K562 (cell line): Measurements from ENCODE around the gene GALNT7. TPM values are rescaled to one million over a fixed set of nuclear protein-coding genes. Genes with fewer than 3 reads are reported as not detected.

Source experiments
- ATAC-seq: fragments of 200-7000 bp; cut with Tn5 transposase; 3 replicates; pipeline ENCODE4 v1.9.1; 2020; ENCODE audit warnings: moderate library complexity
- BruUV-seq: library from RNA; stranded (reverse); fragments of 400-500 nt; replicated peaks from 2 replicates; lab custom pipeline; 2021; lab: Mats Ljungman, UMichigan
- CTCF ChIA-PET: fragments of 300-600 bp; formaldehyde crosslinking; extraction: SDS; loops from one replicate; lab custom pipeline; 2021; ENCODE audit warnings: low intra/inter-chr PET ratio; lab: Yijun Ruan, JAX
- POLR2A ChIA-PET: fragments of 300-600, 350-650 bp; sonication (Branson Sonifier 250); formaldehyde crosslinking; extraction: SDS; loops from one replicate; lab custom pipeline; 2021; ENCODE audit warnings: antibody characterized with exemption, inconsistent platforms; lab: Yijun Ruan, JAX
- DNase-seq, 4 experiments: peaks; one replicate each; pipeline versions ENCODE4 v3.0.0 to v3.0.0-alpha.2; 2011 to 2018; ENCODE audit warnings: low spot score in 3 of 4, mixed read lengths in 3 of 4; ENCODE audit errors: extremely low read depth in 1 of 4
- FAIRE-seq: peaks from 2 replicates; lab custom pipeline; 2011; peaks lifted over from hg19 to GRCh38; lab: Jason Lieb, UNC
- H2AFZ ChIP-seq: 2 replicates; pipeline ENCODE4 v1.6.0; 2011; ENCODE audit warnings: low read depth, low read length, control low read depth, inconsistent platforms
- H3K27ac ChIP-seq: fragments of 200-600 bp; 3 replicates; pipeline ENCODE4 v1.8.0; 2011; ENCODE audit warnings: low read depth, mild to moderate bottlenecking, control low read depth, inconsistent platforms, low read length, moderate library complexity, mixed read lengths; ENCODE audit errors: extremely low read depth
- H3K27me3 ChIP-seq, 2 experiments: fragments of 300-600 bp in 1 of 2; 2 replicates in 1 of 2; 3 replicates in 1 of 2; pipeline versions ENCODE4 v1.6.0 to v1.8.0; 2011; ENCODE audit warnings: inconsistent platforms in 2 of 2, low read length in 2 of 2, mild to moderate bottlenecking in 1 of 2, mixed read lengths in 1 of 2, moderate library complexity in 1 of 2; ENCODE audit not compliant: control insufficient read depth in 2 of 2, insufficient read depth in 2 of 2
- H3K36me3 ChIP-seq: fragments of 300-600 bp; 3 replicates; pipeline ENCODE4 v1.8.0; 2011; ENCODE audit warnings: mild to moderate bottlenecking, low read length, inconsistent platforms; ENCODE audit not compliant: control insufficient read depth, insufficient read depth
- H3K4me1 ChIP-seq, 2 experiments: fragments of 200-600 bp in 1 of 2; replicated peaks in 1 of 2; 2 replicates in 1 of 2; 3 replicates in 1 of 2; pipeline versions ENCODE4 v1.5.1 to v1.8.0; 2011; ENCODE audit warnings: inconsistent platforms in 2 of 2, low read length in 2 of 2, mild to moderate bottlenecking in 1 of 2, mixed read lengths in 1 of 2, moderate library complexity in 1 of 2; ENCODE audit not compliant: control insufficient read depth in 2 of 2, insufficient read depth in 2 of 2
- H3K4me2 ChIP-seq: 2 replicates; pipeline ENCODE4 v1.6.1; 2011; ENCODE audit warnings: low read length, control low read depth, inconsistent platforms, mixed read lengths; ENCODE audit not compliant: insufficient read depth
- H3K4me3 ChIP-seq: fragments of 200-600 bp; sonication (generic), shearing (Covaris generic); 2 replicates; pipeline ENCODE4 v1.5.1; 2016; ENCODE audit warnings: control low read depth, inconsistent platforms
- H3K79me2 ChIP-seq: fragments of 200-600 bp; 3 replicates; pipeline ENCODE4 v1.8.0; 2011; ENCODE audit warnings: low read length, inconsistent platforms; ENCODE audit not compliant: control insufficient read depth, insufficient read depth
- H3K9ac ChIP-seq, 2 experiments: 2 replicates each; pipeline versions ENCODE4 v1.6.0 to v1.6.1; 2011; ENCODE audit warnings: low read depth in 2 of 2, low read length in 2 of 2, control low read depth in 1 of 2, inconsistent platforms in 1 of 2, mild to moderate bottlenecking in 1 of 2, mixed read lengths in 1 of 2; ENCODE audit not compliant: insufficient read depth in 1 of 2
- H3K9me1 ChIP-seq: one replicate; pipeline ENCODE4 v1.6.0; 2011; ENCODE audit warnings: inconsistent platforms, mild to moderate bottlenecking, low read length, moderate library complexity; ENCODE audit not compliant: control insufficient read depth, insufficient read depth
- H3K9me3 ChIP-seq: replicated peaks from 2 replicates; pipeline ENCODE4 v1.5.1; 2011; ENCODE audit warnings: low read depth, low read length, inconsistent platforms; ENCODE audit not compliant: control insufficient read depth, insufficient read depth
- H4K20me1 ChIP-seq: replicated peaks from 2 replicates; pipeline ENCODE4 v1.6.1; 2011; ENCODE audit warnings: low read length, inconsistent platforms, mixed read lengths; ENCODE audit not compliant: control insufficient read depth, insufficient read depth
- CEBPG ChIP-seq, 3 experiments: fragments of 200-800 bp in 1 of 3; sonication (Bioruptor generic) in 1 of 3; sonication (generic) in 1 of 3; formaldehyde crosslinking in 1 of 3; IDR thresholded peaks in 2 of 3; conservative IDR thresholded peaks in 1 of 3; 2 replicates each; pipeline versions ENCODE4 v1.6.1 to v1.8.0; 2016 to 2022; ENCODE audit warnings: missing compliant biosample characterization in 2 of 3, missing genetic modification characterization in 2 of 3, mild to moderate bottlenecking in 1 of 3, missing genetic modification reagents in 1 of 3
- MXI1 ChIP-seq: IDR thresholded peaks from 2 replicates; pipeline ENCODE4 v1.6.1; 2011; ENCODE audit warnings: low read depth, mild to moderate bottlenecking, improper control_type of control experiment, low read length
- PML ChIP-seq: IDR thresholded peaks from 2 replicates; pipeline ENCODE4 v1.6.1; 2012; ENCODE audit warnings: low read length, inconsistent platforms
- SETDB1 ChIP-seq: IDR thresholded peaks from one replicate; pipeline ENCODE4 v1.6.1; 2012; ENCODE audit warnings: low read length, control low read depth, inconsistent platforms
- STAT5A ChIP-seq: IDR thresholded peaks from 2 replicates; pipeline ENCODE4 v1.6.1; 2012; ENCODE audit warnings: low read length, inconsistent platforms, borderline replicate concordance
- WGBS: fragments of 100-300 bp; shearing (Covaris generic); methylation state at CpG from one replicate; pipeline ENCODE4 v1.1.6; 2016; ENCODE audit warnings: low coverage, mixed read lengths; ENCODE audit not compliant: insufficient coverage; ENCODE audit errors: missing lambda C conversion rate; 5-methylcytosine and 5-hydroxymethylcytosine counted together
- in situ Hi-C: fragments of 300-500 bp; cut with MboI; formaldehyde crosslinking; loops from 4 replicates; pipeline ENCODE4 v1.15.0; 2018; ENCODE audit warnings: inconsistent platforms, mixed read lengths
- intact Hi-C: fragments of 100-400 bp; cut with micrococcal nuclease; formaldehyde crosslinking; loops from 2 replicates; pipeline ENCODE4 v1.14.2; 2022
- polyA plus RNA-seq, 8 experiments: library from polyadenylated mRNA; depleted of rRNA in 4 of 8; stranded (reverse) in 5 of 8; unstranded in 3 of 8; fragments of >200 nt; fragmentation: Nextera tagmentation in 2 of 8; fragmentation: Illumina TruSeq in 1 of 8; extraction: Ambion mirVana in 2 of 8; extraction: Trizol in 1 of 8; gene quantifications; 2 replicates each; pipeline versions ENCODE4 v1.2.1 to v1.2.3, GENCODE V29; 2011 to 2014; ENCODE audit warnings: inconsistent platforms in 1 of 8, missing spikeins in 1 of 8
- total RNA-seq, 7 experiments: library from RNA; depleted of rRNA in 6 of 7; stranded (reverse); fragments of >200 nt in 6 of 7; fragmentation: Illumina TruSeq in 2 of 7; extraction: Trizol in 2 of 7; gene quantifications; 2 replicates each; pipeline versions ENCODE4 v1.2.1 to v1.2.3, GENCODE V29; 2011 to 2021; ENCODE audit warnings: low replicate concordance in 1 of 7
- TF ChIP-seq, protein P1 (sequence below): fragments of 450-650 bp; formaldehyde crosslinking; IDR thresholded peaks from 2 replicates; pipeline ENCODE4 v1.4.0; 2022; ENCODE audit warnings: missing genetic modification characterization
- TF ChIP-seq, protein P2 (sequence below), 2 experiments: fragments of 450-650 bp in 1 of 2; sonication (generic) in 1 of 2; formaldehyde crosslinking in 1 of 2; IDR thresholded peaks in 1 of 2; conservative IDR thresholded peaks in 1 of 2; 2 replicates each; pipeline versions ENCODE4 v1.6.1 to v1.8.1; 2016 to 2023; ENCODE audit warnings: mild to moderate bottlenecking in 2 of 2, moderate library complexity in 2 of 2, inconsistent platforms in 1 of 2, missing genetic modification reagents in 1 of 2

The GALNT7 gene
- total and polyA plus RNA-seq, 9 of the 15 experiments (the other 6 are each of a cell fraction or from before 2014, with no cell fraction given): 16.7 to 38.7 (median 31.1) TPM

DNA sequence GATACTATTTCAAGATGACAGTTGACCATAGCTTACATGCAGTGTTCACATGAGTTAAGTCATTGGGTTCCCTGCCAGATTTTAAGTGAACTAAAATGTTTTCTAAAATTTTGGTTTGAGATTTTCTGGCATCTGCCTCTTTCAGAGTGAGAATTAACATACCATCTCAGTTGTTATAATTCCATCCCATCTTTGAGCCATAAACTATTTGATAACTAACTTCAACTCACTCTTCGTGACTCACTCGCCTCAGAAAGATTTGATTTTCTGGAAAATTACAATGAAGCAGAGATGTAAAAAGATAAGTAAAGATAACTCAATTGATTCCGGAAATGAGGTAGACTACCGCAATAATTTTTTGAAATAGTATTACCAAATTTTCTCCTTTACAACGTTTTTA is 103.7 kb downstream of the GALNT7 start:
- H3K9me1 ChIP-seq: no peaks in the 10 kb centered on the region
- POLR2A ChIA-PET: no interaction called here
- CTCF ChIA-PET: no interaction called here
- no peaks in the 10 kb centered on the region for H3K27me3 ChIP-seq
- peaks cover 0 to 14% of the 10 kb centered on the region in 2 experiments; a peak in 4 of 5 replicates for H3K4me1 ChIP-seq
- H3K4me3 ChIP-seq: no peak overlapping the region
- DNase-seq (no peak), ATAC-seq (no peak), FAIRE-seq (no peak)
- H3K36me3 ChIP-seq: no peaks in the 10 kb centered on the region
- 83% methylated on average over 5 of the region's 5 CpGs for WGBS
- H3K27ac ChIP-seq: no peak overlapping the region
- no peak overlapping the region for H2AFZ ChIP-seq
- peaks cover 56% of the 10 kb centered on the region for H3K79me2 ChIP-seq
- no peaks in the 10 kb centered on the region for H3K9me3 ChIP-seq
- intact Hi-C loops: no loop called here
- in situ Hi-C loops: no loop called here
- H4K20me1 ChIP-seq: 0 out of 2 replicates have a peak, but pooled peaks cover 3% of the 10 kb centered on the region
- no peak overlapping the region for H3K9ac ChIP-seq
- no TSS peak for BruUV-seq
- TF ChIP-seq, protein P1, sequence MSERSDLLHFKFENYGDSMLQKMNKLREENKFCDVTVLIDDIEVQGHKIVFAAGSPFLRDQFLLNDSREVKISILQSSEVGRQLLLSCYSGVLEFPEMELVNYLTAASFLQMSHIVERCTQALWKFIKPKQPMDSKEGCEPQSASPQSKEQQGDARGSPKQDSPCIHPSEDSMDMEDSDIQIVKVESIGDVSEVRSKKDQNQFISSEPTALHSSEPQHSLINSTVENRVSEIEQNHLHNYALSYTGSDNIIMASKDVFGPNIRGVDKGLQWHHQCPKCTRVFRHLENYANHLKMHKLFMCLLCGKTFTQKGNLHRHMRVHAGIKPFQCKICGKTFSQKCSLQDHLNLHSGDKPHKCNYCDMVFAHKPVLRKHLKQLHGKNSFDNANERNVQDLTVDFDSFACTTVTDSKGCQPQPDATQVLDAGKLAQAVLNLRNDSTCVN (CRISPR knock-in tag): no peak
- TF ChIP-seq SETDB1: no peak
- H3K4me2 ChIP-seq: no peak overlapping the region

DNA sequence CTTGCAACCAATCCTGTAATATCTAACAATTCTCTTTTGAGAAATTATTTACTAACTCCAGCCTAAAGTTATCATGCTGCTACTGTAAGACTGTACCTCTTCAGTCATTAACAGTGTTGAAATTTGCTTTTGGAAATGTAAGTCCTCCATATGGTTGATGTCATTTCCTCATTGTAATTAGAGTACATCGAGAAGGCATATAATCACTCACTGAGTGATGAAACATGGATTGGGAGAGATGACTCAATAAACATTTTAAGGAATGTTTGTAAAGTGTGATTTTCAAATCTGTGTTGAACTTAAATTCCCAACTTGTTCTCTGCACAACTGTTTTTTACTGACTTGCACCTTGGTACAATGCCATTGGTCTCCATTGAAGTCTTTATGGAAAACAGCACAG is 104.4 kb downstream of the GALNT7 start:
- CTCF ChIA-PET: no interaction called here
- no TSS peak for BruUV-seq
- WGBS: 58% methylated on average over 1 of the region's 1 CpG

More for the DNA sequence above, 104.4 kb downstream of the GALNT7 start:
- POLR2A ChIA-PET: no interaction called here
- TF ChIP-seq, protein P2, sequence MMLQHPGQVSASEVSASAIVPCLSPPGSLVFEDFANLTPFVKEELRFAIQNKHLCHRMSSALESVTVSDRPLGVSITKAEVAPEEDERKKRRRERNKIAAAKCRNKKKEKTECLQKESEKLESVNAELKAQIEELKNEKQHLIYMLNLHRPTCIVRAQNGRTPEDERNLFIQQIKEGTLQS (IDR thresholded peaks at IDR 0.05): peak; percentile 42; the same call in 1 of the 2 replicates
- TF ChIP-seq, protein P2 (CRISPR knock-in tag; conservative IDR thresholded peaks at IDR 0.05): no peak
- TF ChIP-seq PML: no peak
- no peak for TF ChIP-seq CEBPG (CRISPR knock-in tag; IDR thresholded peaks at IDR 0.05)
- TF ChIP-seq CEBPG (tag; conservative IDR thresholded peaks at IDR 0.05 in 1 of 2, IDR thresholded peaks at IDR 0.05 in 1 of 2): peak in 1 of 2 experiments; percentile 33; a peak in 1 of 4 replicates
- TF ChIP-seq MXI1: no peak
- TF ChIP-seq STAT5A: no peak
- FAIRE-seq (peak; percentile 19), ATAC-seq (no peak), DNase-seq (no peak)
- H4K20me1 ChIP-seq: 0 out of 2 replicates have a peak, but pooled peaks cover 3% of the 10 kb centered on the region
- H3K9me3 ChIP-seq: no peaks in the 10 kb centered on the region
- H3K27ac ChIP-seq: no peak overlapping the region
- no peak overlapping the region for H3K4me2 ChIP-seq
- in situ Hi-C loops (no loop called here), intact Hi-C loops (no loop called here)
- no peaks in the 10 kb centered on the region for H3K36me3 ChIP-seq
- H3K27me3 ChIP-seq: no peaks in the 10 kb centered on the region
- H3K4me3 ChIP-seq: no peak overlapping the region
- peaks cover 0 to 14% of the 10 kb centered on the region in 2 experiments; a peak in 4 of 5 replicates for H3K4me1 ChIP-seq
- no peak overlapping the region for H3K9ac ChIP-seq
- H2AFZ ChIP-seq: no peak overlapping the region
- no peaks in the 10 kb centered on the region for H3K9me1 ChIP-seq
- H3K79me2 ChIP-seq: peaks cover 54% of the 10 kb centered on the region
